OCI-LY1 (cell line): ENCODE results near the gene SEC14L1.

Experiments used
- CTCF ChIP-seq: fragments of 200-600 bp; sonication (generic), shearing (Covaris generic); IDR thresholded peaks from 2 replicates; pipeline ENCODE4 v1.5.1; 2017; ENCODE audit warnings: mild to moderate bottlenecking, antibody characterized with exemption, low read length, moderate library complexity, mixed read lengths
- EZH2 ChIP-seq: fragments of 200-600 bp; sonication (generic), shearing (Covaris generic); IDR thresholded peaks from 2 replicates; pipeline ENCODE4 v1.8.0; 2017; ENCODE audit warnings: borderline replicate concordance, mixed run types, mild to moderate bottlenecking, antibody characterized with exemption, low read length, moderate library complexity, mixed read lengths

GRCh38 chr17:77223642-77224420, 83.1 kb downstream of the SEC14L1 start:
- TF ChIP-seq CTCF (no peak), EZH2 (no peak)
